Measurements from ENCODE around the gene NSD1.

DNA sequence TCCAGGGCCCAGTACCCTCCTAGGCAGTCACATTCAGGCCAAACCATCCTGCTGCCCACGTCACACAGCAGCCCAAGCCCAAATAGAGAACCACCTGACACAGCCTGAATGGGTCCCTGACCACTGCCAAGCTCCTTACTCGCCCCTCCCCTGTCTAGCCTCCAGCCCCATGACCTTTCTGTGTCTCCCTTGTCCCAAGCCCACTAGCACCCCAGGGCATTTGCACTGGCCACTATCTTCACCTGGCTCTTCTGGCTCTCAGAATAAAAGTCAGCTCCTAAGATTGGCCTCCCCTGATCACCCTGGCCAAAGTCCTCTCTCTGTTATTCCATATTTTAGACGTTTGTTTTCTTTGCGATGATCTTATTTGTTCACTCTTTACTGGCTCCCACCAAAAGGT, 26.4 kb upstream of the NSD1 start:
- TF ChIP-seq CTCF (IDR thresholded peaks at IDR 0.05 in 4 of 5, conservative IDR thresholded peaks at IDR 0.05 in 1 of 5) = no peak
- no peak for TF ChIP-seq POLR2A (IDR thresholded peaks at IDR 0.05)

Data from gastrocnemius medialis (tissue), 4 donors.